Measurements from ENCODE around the gene SHROOM4.

Gene SHROOM4

GRCh38 chrX:50644496-50644895, 169.5 kb downstream of the SHROOM4 start:
- no peaks in the 10 kb centered on the region for H3K9me3 Mint-ChIP-seq
- no peak overlapping the region for H3K27ac Mint-ChIP-seq
- no peaks in the 10 kb centered on the region for H3K36me3 Mint-ChIP-seq (ENCODE audit: low read depth)
- DNase-seq (ENCODE audit: low spot score) = no peak
- no peaks in the 10 kb centered on the region for H3K4me1 Mint-ChIP-seq (ENCODE audit: low read depth)
- H3K27me3 Mint-ChIP-seq (ENCODE audit: low read depth) = no peaks in the 10 kb centered on the region
- H3K4me3 Mint-ChIP-seq = no peak overlapping the region

DNA sequence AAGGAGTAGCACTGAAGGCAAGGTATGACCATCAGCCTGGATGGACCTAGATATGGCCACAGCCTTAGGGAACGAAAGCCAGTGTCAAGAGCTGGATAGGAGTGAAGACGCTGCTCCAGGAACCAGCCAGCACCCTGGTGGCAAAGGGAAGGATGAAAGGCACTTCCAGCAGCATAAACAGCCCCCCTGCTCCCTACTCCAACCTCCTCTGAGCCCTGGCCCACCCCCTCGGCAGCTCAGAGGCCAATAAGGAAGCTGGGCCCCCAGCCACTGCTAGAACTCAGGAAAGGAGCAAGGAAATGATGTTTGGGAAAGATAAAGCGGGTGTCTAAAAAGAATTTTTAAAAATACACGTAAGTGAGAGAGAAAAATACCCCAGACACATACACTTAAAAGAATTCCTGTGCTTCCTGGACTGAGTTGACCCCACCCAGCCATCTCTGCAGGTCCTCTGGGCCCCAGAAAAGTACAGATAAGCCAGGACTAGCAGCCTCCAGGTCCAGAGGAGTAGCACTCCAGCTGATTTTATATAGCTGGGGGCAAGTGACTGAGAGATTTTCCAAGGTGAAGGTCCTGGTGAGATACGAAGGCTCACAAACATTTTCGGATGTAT, 170.4 kb downstream of the SHROOM4 start:
- Mint-ChIP-seq H3K9me3 (no peaks in the 10 kb centered on the region), H3K4me3 (no peak overlapping the region), H3K4me1 (ENCODE audit: low read depth) (no peaks in the 10 kb centered on the region), H3K36me3 (ENCODE audit: low read depth) (no peaks in the 10 kb centered on the region), H3K27ac (no peak overlapping the region), H3K27me3 (ENCODE audit: low read depth) (no peaks in the 10 kb centered on the region)
- no peak for DNase-seq (ENCODE audit: low spot score)

GRCh38 chrX:50638123-50638522, 175.9 kb downstream of the SHROOM4 start:
- Mint-ChIP-seq H3K4me1 (ENCODE audit: low read depth) (no peaks in the 10 kb centered on the region), H3K27me3 (ENCODE audit: low read depth) (no peaks in the 10 kb centered on the region), H3K4me3 (no peak overlapping the region), H3K9me3 (no peaks in the 10 kb centered on the region), H3K27ac (no peak overlapping the region), H3K36me3 (ENCODE audit: low read depth) (no peaks in the 10 kb centered on the region)
- DNase-seq (ENCODE audit: low spot score) = no peak

DNA sequence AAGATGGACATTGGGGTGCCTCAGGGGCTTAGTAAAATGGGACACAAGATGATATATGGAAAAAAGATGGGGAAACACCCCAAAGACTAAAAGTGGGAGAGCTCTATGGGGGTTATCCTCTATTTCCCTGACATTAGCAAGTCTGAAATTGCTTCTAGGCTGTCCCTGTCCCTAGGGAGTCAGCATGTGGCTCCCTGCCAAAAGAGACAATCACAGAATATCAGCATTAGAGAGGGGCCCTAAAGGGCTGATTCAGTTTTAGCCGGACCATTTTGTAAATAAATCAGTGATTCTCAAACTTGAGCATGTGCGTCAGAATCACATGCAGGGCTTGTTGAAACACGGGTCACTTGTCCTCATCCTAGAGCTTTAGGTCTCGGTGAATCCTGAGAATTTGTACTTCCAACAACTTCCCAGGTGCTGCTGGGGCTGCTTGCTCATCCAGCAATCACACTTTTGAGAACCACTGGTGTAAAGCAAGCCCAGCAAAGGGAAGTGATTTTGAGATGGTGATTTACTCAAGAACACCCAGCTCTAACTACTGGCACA, 178.1 kb downstream of the SHROOM4 start:
- no peak for DNase-seq (ENCODE audit: low spot score)
- Mint-ChIP-seq H3K4me3 (no peak overlapping the region), H3K27me3 (ENCODE audit: low read depth) (no peaks in the 10 kb centered on the region), H3K27ac (no peak overlapping the region), H3K36me3 (ENCODE audit: low read depth) (no peaks in the 10 kb centered on the region), H3K9me3 (no peaks in the 10 kb centered on the region), H3K4me1 (ENCODE audit: low read depth) (no peaks in the 10 kb centered on the region)

- no peaks in the 10 kb centered on the region for H3K9me3 Mint-ChIP-seq
- DNase-seq (ENCODE audit: low spot score) = no peak
- no peak overlapping the region for H3K27ac Mint-ChIP-seq
- H3K4me3 Mint-ChIP-seq = no peak overlapping the region
- no peaks in the 10 kb centered on the region for H3K36me3 Mint-ChIP-seq (ENCODE audit: low read depth)
- H3K27me3 Mint-ChIP-seq (ENCODE audit: low read depth) = no peaks in the 10 kb centered on the region
- no peaks in the 10 kb centered on the region for H3K4me1 Mint-ChIP-seq (ENCODE audit: low read depth)
Measured at GRCh38 chrX:50635162-50635561, 178.8 kb downstream of the SHROOM4 start.

GRCh38 chrX:50629774-50630173, 184.2 kb downstream of the SHROOM4 start:
- no peaks in the 10 kb centered on the region for H3K9me3 Mint-ChIP-seq
- no peaks in the 10 kb centered on the region for H3K27me3 Mint-ChIP-seq (ENCODE audit: low read depth)
- H3K4me1 Mint-ChIP-seq (ENCODE audit: low read depth) = no peaks in the 10 kb centered on the region
- DNase-seq (ENCODE audit: low spot score) = no peak
- no peak overlapping the region for H3K4me3 Mint-ChIP-seq
- H3K36me3 Mint-ChIP-seq (ENCODE audit: low read depth) = no peaks in the 10 kb centered on the region
- no peak overlapping the region for H3K27ac Mint-ChIP-seq

DNA sequence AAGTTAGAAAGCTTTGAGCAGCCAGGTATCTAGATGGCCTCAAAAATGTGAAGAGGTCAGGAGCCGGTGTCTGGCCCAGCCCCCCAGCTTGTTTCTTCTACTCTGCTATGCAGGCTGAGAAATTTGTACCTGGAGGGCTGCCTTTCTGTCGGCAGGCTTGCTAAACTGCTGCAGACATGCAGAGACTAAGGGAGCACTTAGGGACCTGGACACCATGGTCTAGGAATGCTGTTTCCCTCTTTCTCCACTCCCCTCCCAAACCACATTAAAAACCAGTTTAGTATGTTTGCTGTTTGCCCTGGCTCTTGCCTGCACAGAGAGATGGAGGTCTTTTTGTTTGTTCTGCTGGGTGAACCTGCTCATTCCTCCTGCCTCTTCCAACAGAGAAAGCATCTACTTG, 186.3 kb downstream of the SHROOM4 start:
- Mint-ChIP-seq H3K27ac (no peak overlapping the region), H3K4me1 (ENCODE audit: low read depth) (no peaks in the 10 kb centered on the region), H3K36me3 (ENCODE audit: low read depth) (no peaks in the 10 kb centered on the region), H3K9me3 (no peaks in the 10 kb centered on the region), H3K4me3 (no peak overlapping the region), H3K27me3 (ENCODE audit: low read depth) (no peaks in the 10 kb centered on the region)
- DNase-seq (ENCODE audit: low spot score) = no peak

DNA sequence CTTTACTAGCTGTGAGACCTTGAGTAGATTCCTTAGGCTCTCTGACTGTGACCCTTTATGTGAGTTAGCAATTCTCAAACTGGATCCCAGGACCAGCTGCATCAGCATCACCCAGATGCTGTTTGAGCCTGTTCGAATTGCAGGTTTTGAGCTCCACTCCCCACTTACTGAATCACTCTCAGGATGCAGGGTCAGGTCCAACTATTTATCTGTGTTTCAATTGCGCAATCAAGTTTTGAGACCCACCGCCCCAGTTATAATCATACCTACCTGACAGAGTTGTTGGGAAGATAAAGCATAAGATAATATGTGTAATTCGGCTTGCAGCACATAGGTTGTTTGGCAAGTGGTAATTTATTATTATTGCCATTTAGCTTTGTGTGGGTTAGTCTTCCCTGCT, 187.6 kb downstream of the SHROOM4 start:
- no peak overlapping the region for H3K4me3 Mint-ChIP-seq

GRCh38 chrX:50622751-50623150, 191.2 kb downstream of the SHROOM4 start:
- peak; percentile 3 for DNase-seq (ENCODE audit: low spot score)
- Mint-ChIP-seq H3K9me3 (no peaks in the 10 kb centered on the region), H3K36me3 (ENCODE audit: low read depth) (no peaks in the 10 kb centered on the region), H3K27me3 (ENCODE audit: low read depth) (no peaks in the 10 kb centered on the region), H3K4me3 (no peak overlapping the region), H3K4me1 (ENCODE audit: low read depth) (peaks cover 3% of the 10 kb centered on the region), H3K27ac (no peak overlapping the region)

More for the DNA sequence above, 187.6 kb downstream of the SHROOM4 start:
- Mint-ChIP-seq H3K27ac (no peak overlapping the region), H3K9me3 (no peaks in the 10 kb centered on the region), H3K27me3 (ENCODE audit: low read depth) (no peaks in the 10 kb centered on the region), H3K4me1 (ENCODE audit: low read depth) (peaks cover 3% of the 10 kb centered on the region), H3K36me3 (ENCODE audit: low read depth) (no peaks in the 10 kb centered on the region)
- no peak for DNase-seq (ENCODE audit: low spot score)

DNA sequence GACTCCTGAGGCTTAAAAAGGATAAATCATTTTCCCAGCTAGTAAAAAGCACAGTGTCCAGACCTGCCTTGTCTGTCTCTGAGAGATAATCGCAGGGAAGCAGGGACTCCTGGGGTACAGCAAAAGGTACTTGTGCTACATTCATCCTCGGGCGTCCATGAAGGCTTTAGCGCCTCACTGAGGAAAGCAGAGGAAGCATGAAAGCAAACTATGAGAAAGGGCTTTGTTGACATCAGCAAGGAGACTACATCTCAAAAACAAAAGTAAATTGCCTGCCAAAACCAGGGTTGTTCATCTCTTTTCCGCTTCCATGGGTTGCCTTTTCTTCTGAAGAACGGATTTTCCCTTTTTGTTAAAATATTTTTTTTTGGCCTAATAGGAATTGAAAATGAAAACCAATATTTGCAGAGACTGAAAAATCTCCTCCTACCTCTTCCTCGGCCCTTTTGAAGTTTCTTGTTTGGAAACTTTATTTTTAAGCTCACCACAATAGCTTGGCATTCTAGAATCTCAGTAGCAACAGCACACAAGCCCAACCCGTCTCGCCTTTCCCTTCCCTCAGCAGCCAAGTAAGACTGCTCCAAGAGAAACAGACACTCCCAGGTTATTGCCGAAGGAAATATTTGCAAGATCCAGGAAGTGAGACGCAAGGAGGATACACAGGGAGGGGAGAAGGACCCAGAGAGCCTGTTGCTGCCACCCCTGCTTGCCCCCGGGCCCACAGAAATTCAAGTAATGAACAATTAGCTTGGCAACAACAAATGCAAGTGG, 195.0 kb downstream of the SHROOM4 start:
- DNase-seq (ENCODE audit: low spot score) = no peak
- Mint-ChIP-seq H3K36me3 (ENCODE audit: low read depth) (no peaks in the 10 kb centered on the region), H3K27ac (no peak overlapping the region), H3K4me1 (ENCODE audit: low read depth) (peaks cover 3% of the 10 kb centered on the region), H3K9me3 (no peaks in the 10 kb centered on the region), H3K4me3 (no peak overlapping the region), H3K27me3 (ENCODE audit: low read depth) (no peaks in the 10 kb centered on the region)

- H3K4me3 Mint-ChIP-seq = no peak overlapping the region
- H3K27ac Mint-ChIP-seq = no peak overlapping the region
- no peaks in the 10 kb centered on the region for H3K36me3 Mint-ChIP-seq (ENCODE audit: low read depth)
- no peak for DNase-seq (ENCODE audit: low spot score)
- H3K27me3 Mint-ChIP-seq (ENCODE audit: low read depth) = no peaks in the 10 kb centered on the region
- peaks cover 1% of the 10 kb centered on the region for H3K4me1 Mint-ChIP-seq (ENCODE audit: low read depth)
- H3K9me3 Mint-ChIP-seq = no peaks in the 10 kb centered on the region
Measured at GRCh38 chrX:50617183-50617582, 196.8 kb downstream of the SHROOM4 start.

- H3K27me3 Mint-ChIP-seq (ENCODE audit: low read depth) = no peaks in the 10 kb centered on the region
Measured at GRCh38 chrX:50615570-50616158, 198.3 kb downstream of the SHROOM4 start.

DNA sequence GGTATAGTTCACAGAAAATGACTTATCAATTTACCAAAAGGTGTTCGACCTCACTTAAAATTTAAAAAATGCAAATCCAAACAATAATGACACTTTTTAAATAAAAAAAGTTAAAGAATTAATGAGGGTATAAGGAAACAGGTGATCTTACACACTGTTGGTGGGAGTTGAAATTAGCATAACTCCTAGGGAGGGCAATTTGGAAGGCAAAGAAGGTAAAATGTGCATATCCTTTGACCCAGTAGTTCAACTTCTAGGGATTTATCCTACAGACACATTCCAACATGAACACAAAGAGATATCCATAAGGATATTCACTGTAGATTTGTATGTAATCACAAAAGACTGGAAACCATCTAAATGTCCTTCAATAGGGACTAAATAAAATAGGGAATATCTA, 199.5 kb downstream of the SHROOM4 start:
- no peak overlapping the region for H3K4me3 Mint-ChIP-seq
- H3K27ac Mint-ChIP-seq = no peak overlapping the region
- no peaks in the 10 kb centered on the region for H3K27me3 Mint-ChIP-seq (ENCODE audit: low read depth)
- no peak for DNase-seq (ENCODE audit: low spot score)
- no peaks in the 10 kb centered on the region for H3K4me1 Mint-ChIP-seq (ENCODE audit: low read depth)
- H3K9me3 Mint-ChIP-seq = no peaks in the 10 kb centered on the region
- H3K36me3 Mint-ChIP-seq (ENCODE audit: low read depth) = no peaks in the 10 kb centered on the region

More at GRCh38 chrX:50615570-50616158, 198.3 kb downstream of the SHROOM4 start:
- H3K4me1 Mint-ChIP-seq (ENCODE audit: low read depth) = no peaks in the 10 kb centered on the region
- no peak overlapping the region for H3K4me3 Mint-ChIP-seq
- DNase-seq (ENCODE audit: low spot score) = no peak
- H3K36me3 Mint-ChIP-seq (ENCODE audit: low read depth) = no peaks in the 10 kb centered on the region
- no peaks in the 10 kb centered on the region for H3K9me3 Mint-ChIP-seq
- no peak overlapping the region for H3K27ac Mint-ChIP-seq

- Mint-ChIP-seq H3K36me3 (ENCODE audit: low read depth) (no peaks in the 10 kb centered on the region), H3K27ac (no peak overlapping the region), H3K9me3 (no peaks in the 10 kb centered on the region), H3K4me3 (no peak overlapping the region), H3K27me3 (ENCODE audit: low read depth) (no peaks in the 10 kb centered on the region), H3K4me1 (ENCODE audit: low read depth) (no peaks in the 10 kb centered on the region)
- no peak for DNase-seq (ENCODE audit: low spot score)
Measured at GRCh38 chrX:50613846-50614245, 200.1 kb downstream of the SHROOM4 start.
